SK-N-MC (cell line): ENCODE results near the gene ELMOD3.

ENCODE experiments used
- EZH2 ChIP-seq: fragments of 200-600 bp; sonication (generic); IDR thresholded peaks from one replicate; pipeline ENCODE4 v1.6.1; 2017; ENCODE audit warnings: antibody characterized with exemption
- POLR2AphosphoS5 ChIP-seq: IDR thresholded peaks from 2 replicates; pipeline ENCODE4 v1.6.1; 2012; ENCODE audit warnings: mild to moderate bottlenecking, low read depth, low read length, borderline replicate concordance

GRCh38 chr2:85394261-85394681 is 39.7 kb downstream of the ELMOD3 start:
- TF ChIP-seq POLR2AphosphoS5, result no peak
- TF ChIP-seq EZH2, result no peak
